Endothelial cell of umbilical vein (primary cell): ENCODE results near the gene TRIM27.

ENCODE experiments used
- CTCF ChIP-seq, 2 donors: IDR thresholded peaks; 1 replicate in 1 of 2; 2 replicates in 1 of 2; pipeline ENCODE4 v1.5.1; 2011; ENCODE audit warnings: low read length in 2 of 2, mild to moderate bottlenecking in 2 of 2, moderate library complexity in 2 of 2, control low read depth in 1 of 2, inconsistent platforms in 1 of 2, low read depth in 1 of 2; ENCODE audit not compliant: insufficient read depth in 1 of 2; ENCODE audit errors: extremely low read depth in 1 of 2
- EZH2 ChIP-seq: IDR thresholded peaks from 2 replicates; pipeline ENCODE4 v1.6.1; 2012; ENCODE audit warnings: borderline replicate concordance, low read depth, mild to moderate bottlenecking, moderate library complexity, low read length, inconsistent platforms; ENCODE audit not compliant: severe bottlenecking
- POLR2A ChIP-seq: IDR thresholded peaks from 2 replicates; pipeline ENCODE4 v1.6.1; 2012; ENCODE audit warnings: low read depth, mild to moderate bottlenecking, control low read depth, low read length

GRCh38 chr6:28895131-28895812 lies 28.5 kb downstream of the TRIM27 start:
- no peak for TF ChIP-seq CTCF (IDR thresholded peaks at IDR 0.05; ENCODE audit: extremely low read depth in 1 of 2, insufficient read depth in 1 of 2, low read depth in 1 of 2, low read length in 2 of 2)
- TF ChIP-seq POLR2A: peak; percentile 92
- no peak for TF ChIP-seq EZH2
